ENCODE results near the gene SGCG.

SGCG gene

DNA sequence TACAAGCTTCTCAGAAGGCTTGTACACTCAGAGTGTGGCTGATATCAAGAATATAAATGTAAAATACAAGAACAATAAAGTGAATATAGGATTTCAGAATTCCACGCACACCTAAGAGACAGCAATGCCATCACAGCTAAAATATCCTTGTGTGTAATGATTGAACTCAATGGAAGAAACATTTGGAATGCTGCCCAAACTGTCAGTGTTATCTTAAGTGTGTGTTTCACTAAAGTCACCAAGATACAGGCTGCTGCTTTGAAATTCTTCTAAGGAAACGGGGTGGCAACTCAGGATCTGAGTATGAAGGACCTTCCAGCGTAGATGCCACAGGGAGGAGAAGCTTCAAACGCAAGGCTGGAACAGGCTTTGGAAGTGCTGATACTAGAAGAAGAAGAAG is 86.8 kb downstream of the SGCG start:
- DNase-seq (ENCODE audit: low read depth) = no peak
- H3K4me3 ChIP-seq (replicated peaks; ENCODE audit: low read depth, low read length) = no peak overlapping the region
- no peak for TF ChIP-seq CTCF (IDR thresholded peaks at IDR 0.05; ENCODE audit: low read length, missing control alignments)

DNA sequence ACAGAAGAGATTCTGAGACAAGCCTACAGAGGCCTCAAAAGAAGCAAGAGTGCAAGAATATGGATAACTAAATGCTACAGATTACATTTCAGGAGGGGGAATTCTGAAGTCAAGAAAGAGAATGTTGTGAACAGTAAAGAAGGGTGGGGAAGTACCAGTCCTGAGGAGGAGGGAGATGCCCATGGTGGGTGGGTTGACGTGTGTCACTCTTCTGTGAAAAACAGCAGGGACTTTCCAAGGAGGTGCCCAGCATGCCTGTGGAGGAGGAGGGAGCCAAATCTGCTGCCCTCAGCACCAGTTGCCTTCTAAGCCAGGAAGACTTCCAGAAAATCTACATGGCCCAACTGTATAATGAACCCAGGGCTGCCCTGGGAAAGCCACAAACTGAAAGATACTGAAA is 87.7 kb downstream of the SGCG start:
- no peak for TF ChIP-seq CTCF (IDR thresholded peaks at IDR 0.05; ENCODE audit: low read length, missing control alignments)
- no peak overlapping the region for H3K4me3 ChIP-seq (replicated peaks; ENCODE audit: low read depth, low read length)
- no peak for DNase-seq (ENCODE audit: low read depth)

GRCh38 chr13:23271331-23271730 is 90.6 kb downstream of the SGCG start:
- no peak for DNase-seq (ENCODE audit: low read depth)
- TF ChIP-seq CTCF (IDR thresholded peaks at IDR 0.05; ENCODE audit: low read length, missing control alignments) = no peak
- H3K4me3 ChIP-seq (replicated peaks; ENCODE audit: low read depth, low read length) = no peak overlapping the region

DNA sequence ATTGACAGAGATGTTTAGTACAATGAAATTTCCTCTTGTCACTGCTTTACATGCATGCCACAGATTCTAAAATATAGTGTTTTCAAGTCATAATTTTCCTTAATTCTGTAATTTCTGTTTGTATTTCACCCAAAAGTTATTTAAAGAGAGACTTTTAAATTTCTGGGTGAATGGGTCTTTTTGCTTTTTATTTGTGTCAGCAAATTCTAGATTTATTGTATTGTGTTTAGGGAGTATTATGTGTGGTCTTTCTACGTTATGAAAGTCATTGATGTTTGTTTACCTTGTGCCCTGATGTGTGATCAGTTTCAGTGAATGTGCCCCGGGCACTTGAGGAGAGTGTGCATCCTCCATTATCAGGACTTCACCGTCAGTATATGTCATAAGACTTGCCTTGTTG is 92.7 kb downstream of the SGCG start:
- H3K4me3 ChIP-seq (replicated peaks; ENCODE audit: low read depth, low read length) = no peak overlapping the region
- TF ChIP-seq CTCF (IDR thresholded peaks at IDR 0.05; ENCODE audit: low read length, missing control alignments) = no peak
- no peak for DNase-seq (ENCODE audit: low read depth)

DNA sequence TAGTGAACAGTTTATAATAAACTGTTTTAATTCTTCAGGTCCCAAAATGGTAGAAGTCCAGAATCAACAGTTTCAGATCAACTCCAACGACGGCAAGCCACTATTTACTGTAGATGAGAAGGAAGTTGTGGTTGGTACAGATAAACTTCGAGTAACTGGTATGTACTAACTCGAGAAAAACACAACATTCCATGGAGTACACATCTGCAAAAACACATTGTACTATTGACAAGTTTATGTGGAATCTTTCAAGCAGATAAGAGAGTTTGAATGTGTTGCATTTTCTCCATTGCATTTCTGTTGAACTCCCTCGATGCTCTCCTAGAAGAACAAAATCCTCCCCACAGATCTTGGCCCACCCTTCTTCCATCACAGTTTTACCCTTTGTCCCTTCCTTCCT is 98.5 kb downstream of the SGCG start:
- no peak for TF ChIP-seq CTCF (IDR thresholded peaks at IDR 0.05; ENCODE audit: low read length, missing control alignments)
- peak; percentile 38 for DNase-seq (ENCODE audit: low read depth)
- H3K4me3 ChIP-seq (replicated peaks; ENCODE audit: low read depth, low read length) = no peak overlapping the region

DNA sequence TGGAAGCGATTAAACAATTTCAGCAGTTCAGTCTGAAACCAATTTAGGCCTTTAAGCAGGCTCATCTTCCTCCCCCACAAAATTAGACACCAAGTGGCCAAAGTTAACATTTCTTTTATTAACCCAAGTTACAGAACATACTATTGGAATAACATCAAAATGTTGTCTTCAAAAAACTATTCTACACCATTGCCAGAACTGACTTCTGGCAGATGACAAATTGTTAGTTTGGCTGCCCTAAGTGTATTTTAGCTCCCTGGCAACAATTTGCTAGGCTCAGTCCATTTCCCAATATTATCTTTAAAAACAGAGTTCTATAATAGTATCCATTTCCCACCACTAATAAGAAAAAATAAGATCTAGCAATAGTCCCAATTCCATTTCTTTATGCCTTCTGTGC is 107.8 kb downstream of the SGCG start:
- DNase-seq (ENCODE audit: low read depth) = peak; percentile 16
- H3K4me3 ChIP-seq (replicated peaks; ENCODE audit: low read depth, low read length) = no peak overlapping the region
- no peak for TF ChIP-seq CTCF (IDR thresholded peaks at IDR 0.05; ENCODE audit: low read length, missing control alignments)

DNA sequence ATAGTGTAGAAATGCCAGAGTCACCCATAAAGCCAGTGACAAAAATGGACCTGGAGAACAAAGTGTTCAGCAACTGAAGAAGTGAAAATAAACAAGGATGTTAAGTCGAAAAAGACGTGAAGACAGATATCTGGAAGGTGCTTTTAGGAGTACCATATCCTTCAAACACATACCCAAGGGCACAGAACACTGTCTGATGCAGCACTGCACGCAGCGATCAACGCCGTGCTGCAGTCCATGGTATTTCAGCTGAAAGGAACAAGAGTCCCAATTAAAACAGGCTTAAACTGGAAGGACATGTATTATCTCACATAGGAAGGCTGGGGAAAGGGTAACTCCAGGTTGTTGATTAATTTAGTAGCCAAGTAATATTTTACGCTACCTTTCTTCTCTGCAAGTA is 108.2 kb downstream of the SGCG start:
- no peak overlapping the region for H3K4me3 ChIP-seq (replicated peaks; ENCODE audit: low read depth, low read length)
- no peak for DNase-seq (ENCODE audit: low read depth)
- no peak for TF ChIP-seq CTCF (IDR thresholded peaks at IDR 0.05; ENCODE audit: low read length, missing control alignments)

Measured in fibroblast of pulmonary artery (primary cell).